Measurements from ENCODE around the gene RPTOR.

- TF ChIP-seq CTCF (IDR thresholded peaks at IDR 0.05) (no peak), POLR2AphosphoS5 (IDR thresholded peaks at IDR 0.05; ENCODE audit: low read depth, low read length) (no peak), TCF7L2 (IDR thresholded peaks at IDR 0.05; ENCODE audit: low read depth, low read length) (no peak), REST (IDR thresholded peaks at IDR 0.05; ENCODE audit: insufficient read depth in 1 of 2, low read depth in 2 of 2, low read length in 1 of 2) (no peak)
These were observed 132.6 kb downstream of the RPTOR start for GRCh38 chr17:80677214-80677756.
